NCI-H128 (cell line): ENCODE results near the gene PTPRJ.
"Not testable (repeated sequence)": the region's sequence is repeated elsewhere in the genome, so short reads cannot be mapped to it uniquely, and the experiment has no call there.

Experiments used
- DNase-seq: peaks from one replicate; lab custom pipeline; 2025; ENCODE audit not compliant: unreplicated experiment; lab: John Stamatoyannopoulos, UW

Gene PTPRJ

GRCh38 chr11:48111891-48112290, 131.5 kb downstream of the PTPRJ start:
- DNase-seq: no peak

- DNase-seq: no peak
These were observed 134.4 kb downstream of the PTPRJ start for GRCh38 chr11:48114740-48115139.

- no peak for DNase-seq
These were observed 136.3 kb downstream of the PTPRJ start for GRCh38 chr11:48116437-48117228.

GRCh38 chr11:48122246-48122645, 141.9 kb downstream of the PTPRJ start:
- no peak for DNase-seq

GRCh38 chr11:48122656-48123055, 142.3 kb downstream of the PTPRJ start:
- no peak for DNase-seq

GRCh38 chr11:48123254-48123875, 143.0 kb downstream of the PTPRJ start:
- DNase-seq: no peak

- no peak for DNase-seq
These were observed 143.8 kb downstream of the PTPRJ start for GRCh38 chr11:48123934-48124755.

- DNase-seq: no peak
These were observed 144.5 kb downstream of the PTPRJ start for GRCh38 chr11:48124880-48125279.

GRCh38 chr11:48125866-48126265, 145.5 kb downstream of the PTPRJ start:
- no peak for DNase-seq

GRCh38 chr11:48127521-48128183, 147.3 kb downstream of the PTPRJ start:
- DNase-seq: no peak

GRCh38 chr11:48129697-48130395, 149.5 kb downstream of the PTPRJ start:
- DNase-seq: no peak

GRCh38 chr11:48134221-48134922, 154.0 kb downstream of the PTPRJ start:
- no peak for DNase-seq

GRCh38 chr11:48138222-48138621, 157.9 kb downstream of the PTPRJ start:
- DNase-seq: no peak

GRCh38 chr11:48139896-48140295, 159.5 kb downstream of the PTPRJ start:
- not testable (repeated sequence) for DNase-seq

GRCh38 chr11:48141475-48142122, 161.2 kb downstream of the PTPRJ start:
- DNase-seq: no peak

GRCh38 chr11:48142889-48143288, 162.5 kb downstream of the PTPRJ start:
- no peak for DNase-seq

- no peak for DNase-seq
These were observed 168.4 kb downstream of the PTPRJ start for GRCh38 chr11:48148749-48149148.

- no peak for DNase-seq
These were observed 169.9 kb downstream of the PTPRJ start for GRCh38 chr11:48150213-48150612.

GRCh38 chr11:48154151-48154550, 173.8 kb downstream of the PTPRJ start:
- no peak for DNase-seq
